Vagina (tissue), 2 donors: ENCODE data around the gene GSTO2.

Experiments
- POLR2A ChIP-seq, 2 donors: fragments of 450-650 bp; IDR thresholded peaks; one replicate each; pipeline ENCODE4 v1.6.1; 2017; ENCODE audit warnings: antibody characterized with exemption in 2 of 2, mild to moderate bottlenecking in 2 of 2, moderate library complexity in 2 of 2
- POLR2AphosphoS5 ChIP-seq, 2 donors: sonication (generic); formaldehyde crosslinking; IDR thresholded peaks; one replicate each; pipeline ENCODE4 v1.9.0; 2017; ENCODE audit warnings: antibody characterized with exemption in 2 of 2, mild to moderate bottlenecking in 2 of 2, low read depth in 1 of 2; ENCODE audit not compliant: insufficient read depth in 1 of 2
- TF ChIP-seq, protein P1 (sequence below), 3 experiments: fragments of 450-650 bp in 2 of 3; fragments of 200-600 bp in 1 of 3; sonication (generic) in 1 of 3; IDR thresholded peaks; one replicate each; pipeline ENCODE4 v1.5.1; 2017 to 2019; ENCODE audit warnings: antibody characterized with exemption in 3 of 3, mild to moderate bottlenecking in 2 of 3, moderate library complexity in 2 of 3

DNA sequence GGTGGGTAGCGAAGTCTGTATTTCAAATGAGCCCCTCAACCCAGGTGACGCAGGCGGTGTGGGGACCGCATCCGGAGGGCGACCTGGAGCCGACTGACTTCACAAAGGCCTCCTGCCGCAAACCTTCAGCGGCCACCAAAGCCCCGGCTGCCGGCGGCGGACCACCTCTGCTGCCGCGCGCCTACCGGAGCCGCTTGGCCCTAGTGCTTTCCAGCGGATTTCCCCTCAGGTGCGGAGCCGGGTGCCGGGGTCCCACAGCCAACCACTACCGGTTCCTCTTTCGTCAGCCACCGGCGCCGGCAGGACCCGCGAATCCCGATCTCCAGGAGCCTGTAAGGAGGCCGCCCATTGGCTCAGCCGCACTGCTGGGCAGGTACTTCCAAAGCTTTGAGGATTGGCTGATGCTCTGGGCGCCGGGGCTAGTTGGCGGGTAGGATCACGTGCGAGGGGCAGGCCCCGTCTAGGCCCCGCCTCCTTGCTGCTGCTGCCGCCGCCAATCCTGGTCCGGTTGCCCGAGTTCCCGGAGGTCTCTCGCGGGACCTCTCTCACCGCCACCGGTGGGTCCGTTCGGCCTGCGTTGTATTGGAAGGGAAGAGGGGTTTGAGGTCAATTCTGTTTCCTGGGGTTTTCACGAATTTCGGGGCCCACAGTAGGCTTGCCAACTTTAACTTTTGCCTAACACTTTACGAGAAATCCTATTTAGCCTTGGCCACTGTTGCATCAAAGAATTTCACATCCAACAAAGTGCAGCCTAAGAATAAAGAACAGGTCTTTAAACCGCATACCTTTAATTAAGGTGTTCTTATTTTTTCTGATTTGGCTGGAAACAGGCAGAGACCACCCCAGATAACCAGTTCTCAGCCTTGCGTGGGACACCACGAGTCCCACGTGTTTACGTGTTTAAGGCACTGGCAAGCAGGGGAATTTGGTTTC lies at the start of gene GSTO2:
- TF ChIP-seq POLR2A (IDR thresholded peaks at IDR 0.05) = peak in 1 of 2 donors; percentile 56
- TF ChIP-seq, protein P1, sequence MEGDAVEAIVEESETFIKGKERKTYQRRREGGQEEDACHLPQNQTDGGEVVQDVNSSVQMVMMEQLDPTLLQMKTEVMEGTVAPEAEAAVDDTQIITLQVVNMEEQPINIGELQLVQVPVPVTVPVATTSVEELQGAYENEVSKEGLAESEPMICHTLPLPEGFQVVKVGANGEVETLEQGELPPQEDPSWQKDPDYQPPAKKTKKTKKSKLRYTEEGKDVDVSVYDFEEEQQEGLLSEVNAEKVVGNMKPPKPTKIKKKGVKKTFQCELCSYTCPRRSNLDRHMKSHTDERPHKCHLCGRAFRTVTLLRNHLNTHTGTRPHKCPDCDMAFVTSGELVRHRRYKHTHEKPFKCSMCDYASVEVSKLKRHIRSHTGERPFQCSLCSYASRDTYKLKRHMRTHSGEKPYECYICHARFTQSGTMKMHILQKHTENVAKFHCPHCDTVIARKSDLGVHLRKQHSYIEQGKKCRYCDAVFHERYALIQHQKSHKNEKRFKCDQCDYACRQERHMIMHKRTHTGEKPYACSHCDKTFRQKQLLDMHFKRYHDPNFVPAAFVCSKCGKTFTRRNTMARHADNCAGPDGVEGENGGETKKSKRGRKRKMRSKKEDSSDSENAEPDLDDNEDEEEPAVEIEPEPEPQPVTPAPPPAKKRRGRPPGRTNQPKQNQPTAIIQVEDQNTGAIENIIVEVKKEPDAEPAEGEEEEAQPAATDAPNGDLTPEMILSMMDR (IDR thresholded peaks at IDR 0.05) = no peak
- peak; percentile 90 to 91 for TF ChIP-seq POLR2AphosphoS5 (IDR thresholded peaks at IDR 0.05; ENCODE audit: insufficient read depth in 1 of 2, low read depth in 1 of 2)
